ENCODE measurements around the gene CDH26.
"Not testable (repeated sequence)": the region's sequence is repeated elsewhere in the genome, so short reads cannot be mapped to it uniquely, and the experiment has no call there.

CDH26 gene

DNA sequence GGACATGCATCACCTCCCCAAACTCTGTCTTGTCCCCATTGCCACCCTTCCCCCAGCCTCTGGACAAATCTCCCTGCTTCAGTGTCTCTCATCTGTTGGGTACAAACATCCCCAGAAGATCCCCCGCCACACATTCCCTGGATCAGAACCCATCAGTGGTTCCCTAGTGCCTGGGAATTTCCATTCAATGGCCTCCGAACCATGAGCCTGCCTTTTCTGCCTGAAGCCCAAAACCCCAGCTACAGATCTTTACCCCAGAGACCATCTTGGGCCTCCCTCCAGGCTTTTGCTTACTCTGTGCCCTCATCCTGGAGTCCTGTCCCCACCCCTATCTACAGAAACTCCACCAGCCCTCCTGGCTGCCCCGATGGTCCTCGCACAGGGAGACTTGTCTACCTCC, 78.1 kb downstream of the CDH26 start:
- Mint-ChIP-seq H3K27ac (no peak overlapping the region), H3K27me3 (peaks cover 31% of the 10 kb centered on the region), H3K4me1 (no peaks in the 10 kb centered on the region), H3K4me3 (no peak overlapping the region), H3K9me3 (peaks cover 8% of the 10 kb centered on the region), H3K36me3 (peaks cover 7% of the 10 kb centered on the region)
- no peak for ATAC-seq

DNA sequence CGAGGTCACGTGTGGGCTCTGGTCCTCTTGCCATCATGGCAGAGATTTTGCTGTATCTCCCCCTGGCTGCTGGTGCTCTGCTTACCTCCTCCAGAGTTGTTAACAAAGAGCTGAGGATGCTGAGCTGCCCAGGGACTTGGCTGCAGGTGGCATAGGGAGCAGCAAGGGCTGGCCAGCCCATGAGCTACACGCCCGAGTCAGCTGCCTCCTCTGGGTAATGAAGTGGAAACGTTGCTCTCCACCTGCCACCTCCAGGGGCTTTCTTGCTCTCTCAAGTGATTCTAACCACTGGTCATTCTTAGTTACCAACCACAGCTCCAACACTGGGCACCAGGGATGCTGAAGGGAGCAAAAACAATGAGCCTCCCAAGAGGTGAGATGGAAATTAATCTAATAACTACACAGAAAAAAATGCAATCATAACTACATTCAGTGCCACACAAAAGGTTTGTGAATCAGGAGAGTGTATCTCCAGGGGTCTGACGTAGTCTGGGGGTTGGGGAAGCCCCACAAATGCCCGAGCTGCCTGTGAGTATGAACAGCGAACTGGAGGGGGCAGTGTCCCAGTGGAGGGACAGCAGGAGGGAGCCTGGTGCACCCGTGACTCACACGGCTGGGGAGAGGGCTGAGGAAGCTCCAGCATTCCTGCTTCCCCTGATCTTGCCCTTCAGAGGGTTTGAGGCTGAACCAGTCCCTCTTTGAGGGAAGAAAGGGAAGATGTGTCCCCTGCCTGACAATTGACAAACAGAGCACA, 78.7 kb downstream of the CDH26 start:
- Mint-ChIP-seq H3K36me3 (peaks cover 7% of the 10 kb centered on the region), H3K9me3 (peaks cover 8% of the 10 kb centered on the region), H3K4me3 (no peak overlapping the region), H3K27ac (no peak overlapping the region), H3K4me1 (no peaks in the 10 kb centered on the region), H3K27me3 (peaks cover 31% of the 10 kb centered on the region)
- no peak for ATAC-seq

DNA sequence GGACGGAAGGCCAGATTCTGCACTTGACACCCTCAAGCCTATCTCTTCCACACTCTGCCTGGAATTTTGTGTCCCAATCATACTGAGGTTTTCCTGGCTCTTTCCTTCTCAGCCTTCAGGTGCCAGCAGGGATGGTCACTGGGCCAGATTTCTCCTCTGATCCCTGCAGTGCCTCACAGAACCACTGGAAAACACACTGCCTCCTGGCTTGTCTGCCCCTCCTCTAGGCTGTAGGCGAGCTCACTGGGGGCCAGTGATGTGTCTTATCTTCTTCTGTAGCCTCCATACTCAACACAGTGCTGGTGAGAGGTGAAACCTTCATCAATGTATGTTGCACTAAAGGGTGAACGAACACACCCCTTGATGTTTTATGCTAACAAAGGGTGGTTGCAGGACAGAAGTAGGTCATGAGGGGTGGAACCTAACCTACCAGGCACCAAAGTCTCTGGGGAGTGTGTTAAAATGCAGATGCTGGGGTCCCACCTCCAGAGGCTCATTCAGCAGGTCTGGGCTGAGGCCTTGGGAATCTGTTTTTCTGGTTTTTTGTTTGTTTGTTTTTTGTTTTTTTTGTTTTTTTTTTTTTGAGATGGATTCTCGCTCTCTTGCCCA, 80.3 kb downstream of the CDH26 start:
- Mint-ChIP-seq H3K4me3 (no peak overlapping the region), H3K9me3 (peaks cover 8% of the 10 kb centered on the region), H3K27me3 (peaks cover 33% of the 10 kb centered on the region), H3K4me1 (no peaks in the 10 kb centered on the region), H3K36me3 (peaks cover 7% of the 10 kb centered on the region), H3K27ac (no peak overlapping the region)
- ATAC-seq = no peak

DNA sequence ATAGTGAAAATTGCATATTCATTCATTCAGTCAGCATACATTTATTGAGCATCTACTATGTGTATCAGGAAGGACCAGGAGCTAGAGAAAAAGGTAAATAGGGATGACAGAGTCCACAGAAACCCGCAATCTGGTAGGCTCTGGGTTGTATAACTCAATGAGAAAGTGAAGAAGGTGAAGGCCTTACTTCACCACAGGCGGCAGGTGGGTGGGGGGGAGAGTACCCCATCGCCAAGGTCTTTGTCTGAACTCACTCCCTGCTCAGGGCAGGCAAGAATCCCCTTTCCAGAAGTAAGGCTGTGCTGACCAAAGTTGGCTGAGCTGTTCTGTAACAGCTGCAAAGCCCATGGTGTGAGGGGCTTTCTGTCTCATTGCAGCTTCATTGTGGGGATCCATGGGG, 81.3 kb downstream of the CDH26 start:
- H3K27ac Mint-ChIP-seq = no peak overlapping the region
- peaks cover 7% of the 10 kb centered on the region for H3K36me3 Mint-ChIP-seq
- no peak for ATAC-seq
- peaks cover 43% of the 10 kb centered on the region for H3K27me3 Mint-ChIP-seq
- peaks cover 8% of the 10 kb centered on the region for H3K9me3 Mint-ChIP-seq
- H3K4me1 Mint-ChIP-seq = no peaks in the 10 kb centered on the region
- no peak overlapping the region for H3K4me3 Mint-ChIP-seq

DNA sequence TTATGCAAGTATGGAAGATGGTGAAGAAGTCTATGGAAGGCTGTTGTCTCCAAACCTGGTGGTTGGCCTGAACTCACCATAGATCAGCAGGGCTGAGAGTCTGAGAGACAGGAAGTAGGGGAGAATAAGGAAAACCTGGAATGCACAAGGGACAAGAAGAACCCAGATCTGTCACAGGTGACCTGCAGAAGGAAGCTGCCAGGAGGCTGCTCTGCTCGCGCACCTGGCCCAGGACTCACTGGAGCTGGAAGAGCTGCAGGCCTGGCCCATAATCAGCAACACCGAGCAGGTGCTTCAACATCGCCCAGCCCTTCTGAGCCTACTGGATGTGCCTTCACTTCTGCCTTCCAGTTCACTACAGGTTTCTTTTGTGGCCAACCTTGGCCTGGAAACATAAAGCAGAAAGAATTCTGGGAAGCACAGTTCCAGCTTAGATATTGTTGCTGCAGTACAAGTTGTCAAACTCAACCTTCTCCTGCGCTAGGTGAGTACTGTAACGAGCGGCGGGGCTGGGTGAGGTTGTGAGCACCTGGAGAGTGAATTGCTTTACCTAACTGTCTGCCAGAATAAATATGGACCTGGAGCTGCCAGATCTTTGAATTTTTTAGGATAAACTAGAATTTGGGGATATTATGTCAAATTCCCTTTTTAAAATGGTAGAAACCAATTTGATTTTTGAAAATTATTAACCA, 82.4 kb downstream of the CDH26 start:
- Mint-ChIP-seq H3K27ac (no peak overlapping the region), H3K4me3 (no peak overlapping the region), H3K27me3 (peaks cover 48% of the 10 kb centered on the region), H3K36me3 (peaks cover 7% of the 10 kb centered on the region), H3K4me1 (no peaks in the 10 kb centered on the region), H3K9me3 (peaks cover 5% of the 10 kb centered on the region)
- no peak for ATAC-seq

DNA sequence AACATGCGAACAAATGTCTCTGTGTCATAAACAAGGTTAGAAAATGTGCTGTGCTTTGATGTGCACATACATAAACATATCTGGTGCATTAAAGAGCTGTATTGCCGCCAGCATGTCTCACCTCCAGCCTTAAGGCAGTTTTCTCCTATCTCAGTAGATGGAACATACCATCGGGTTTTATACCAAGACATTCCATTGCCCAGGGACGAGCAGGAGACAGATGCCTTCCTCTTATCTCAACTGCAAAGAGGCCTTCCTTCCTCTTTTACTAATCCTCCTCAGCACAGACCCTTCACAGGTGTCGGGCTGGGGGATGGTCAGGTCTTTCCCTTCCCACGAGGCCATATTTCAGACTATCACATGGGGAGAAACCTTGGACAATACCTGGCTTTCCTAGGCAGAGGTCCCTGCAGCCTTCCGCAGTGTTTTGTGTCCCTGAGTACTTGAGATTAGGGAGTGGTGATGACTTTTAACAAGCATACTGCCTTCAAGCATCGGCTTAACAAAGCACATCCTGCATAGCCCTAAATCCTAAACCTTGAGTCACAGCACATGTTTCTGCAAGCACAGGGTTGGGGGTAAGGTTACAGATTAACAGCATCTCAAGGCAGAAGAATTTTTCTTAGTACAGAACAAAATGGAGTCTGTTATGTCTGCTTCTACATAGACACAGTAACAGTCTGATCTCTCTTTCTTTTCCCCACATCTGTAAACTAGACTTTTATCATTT, 83.4 kb downstream of the CDH26 start:
- H3K27me3 Mint-ChIP-seq = peaks cover 48% of the 10 kb centered on the region
- not testable (repeated sequence) for H3K4me1 Mint-ChIP-seq, H3K4me3 Mint-ChIP-seq, ATAC-seq, H3K27ac Mint-ChIP-seq, H3K9me3 Mint-ChIP-seq, H3K36me3 Mint-ChIP-seq

DNA sequence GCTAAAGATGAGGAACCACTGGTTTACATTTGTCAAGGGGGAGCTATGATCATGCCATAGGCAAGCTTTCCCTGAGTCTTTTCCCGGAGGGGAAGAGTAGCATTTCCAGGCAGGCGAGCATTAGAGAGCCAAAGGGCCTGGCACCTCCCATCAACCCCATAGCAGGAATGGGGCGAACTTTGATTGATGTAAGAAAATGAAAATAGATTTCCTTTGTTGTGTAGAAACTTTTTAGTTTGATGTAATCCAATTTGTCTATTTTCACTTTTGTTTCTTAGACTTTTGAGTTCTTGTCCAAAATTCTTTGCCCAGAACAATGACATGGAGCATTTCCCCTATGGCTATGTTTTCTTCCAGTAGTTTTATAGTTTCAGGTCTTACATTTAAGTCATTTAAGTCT, 85.2 kb downstream of the CDH26 start:
- Mint-ChIP-seq H3K27me3 (peaks cover 44% of the 10 kb centered on the region), H3K27ac (no peak overlapping the region), H3K4me3 (no peak overlapping the region), H3K36me3 (no peaks in the 10 kb centered on the region), H3K4me1 (no peaks in the 10 kb centered on the region), H3K9me3 (no peaks in the 10 kb centered on the region)
- ATAC-seq = no peak

DNA sequence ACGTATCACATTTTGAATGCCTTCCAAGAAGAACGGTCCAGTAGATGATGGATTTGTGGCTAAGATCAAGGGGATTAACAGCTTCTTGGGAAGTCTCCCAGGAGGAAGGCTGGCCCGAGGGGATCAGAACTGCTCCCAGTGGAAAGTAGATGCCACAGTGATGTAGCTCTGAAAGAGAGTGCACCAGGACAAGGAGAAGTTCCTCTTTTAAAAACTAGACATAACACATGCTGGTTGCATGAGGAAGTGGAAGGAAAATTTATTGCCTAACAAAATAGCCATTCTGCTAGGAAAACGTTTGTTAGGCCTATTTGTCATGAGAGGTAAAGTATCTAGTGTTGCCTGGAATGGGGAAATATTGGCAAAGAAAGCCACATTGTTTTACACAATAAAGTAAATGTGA, 87.8 kb downstream of the CDH26 start:
- H3K4me1 Mint-ChIP-seq = no peaks in the 10 kb centered on the region
- H3K27me3 Mint-ChIP-seq = peaks cover 19% of the 10 kb centered on the region
- no peak for ATAC-seq
- no peak overlapping the region for H3K27ac Mint-ChIP-seq
- H3K9me3 Mint-ChIP-seq = no peaks in the 10 kb centered on the region
- H3K36me3 Mint-ChIP-seq = no peaks in the 10 kb centered on the region
- no peak overlapping the region for H3K4me3 Mint-ChIP-seq

DNA sequence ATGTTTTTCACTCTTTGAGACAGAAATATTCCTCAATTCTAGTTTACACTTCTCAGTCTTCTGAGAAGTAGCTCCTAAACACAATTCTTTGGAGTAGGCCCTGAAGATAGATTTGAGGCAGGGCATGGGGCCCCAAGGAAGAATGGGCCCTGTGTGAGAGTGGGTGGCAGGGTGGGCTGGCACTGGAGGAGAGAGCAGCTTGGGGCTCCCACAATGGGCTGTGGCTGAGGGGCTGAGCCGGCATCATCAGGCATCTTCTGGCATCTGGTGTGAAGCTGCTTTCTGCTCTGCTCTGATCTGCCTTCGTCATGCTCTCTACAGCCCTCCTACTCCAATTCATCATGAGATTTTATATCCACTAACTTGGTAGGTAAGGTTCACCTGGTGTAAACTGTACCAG, 88.2 kb downstream of the CDH26 start:
- H3K36me3 Mint-ChIP-seq = no peaks in the 10 kb centered on the region
- no peak for ATAC-seq
- no peak overlapping the region for H3K27ac Mint-ChIP-seq
- H3K27me3 Mint-ChIP-seq = peaks cover 16% of the 10 kb centered on the region
- H3K9me3 Mint-ChIP-seq = no peaks in the 10 kb centered on the region
- no peak overlapping the region for H3K4me3 Mint-ChIP-seq
- H3K4me1 Mint-ChIP-seq = no peaks in the 10 kb centered on the region

DNA sequence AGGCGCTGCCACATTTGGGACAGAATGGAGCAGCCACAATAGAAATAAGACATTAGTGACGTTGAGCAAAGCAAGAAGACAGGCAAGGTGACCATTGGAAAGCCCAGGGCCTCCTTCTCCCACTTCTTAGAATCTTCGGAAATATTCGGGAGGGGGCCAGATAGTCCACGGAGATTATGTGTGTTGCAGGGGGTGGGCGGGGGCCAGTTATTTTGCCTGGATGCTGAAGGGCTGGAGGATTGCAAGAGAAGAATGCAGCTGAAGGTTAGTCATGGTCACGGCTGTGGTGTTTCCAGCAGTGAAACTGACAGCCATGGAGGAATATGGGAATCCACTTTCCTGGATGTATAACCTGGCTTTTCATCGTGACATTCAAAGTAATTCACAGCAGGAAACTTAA, 88.6 kb downstream of the CDH26 start:
- no peaks in the 10 kb centered on the region for H3K4me1 Mint-ChIP-seq
- no peak overlapping the region for H3K4me3 Mint-ChIP-seq
- no peak for ATAC-seq
- H3K27ac Mint-ChIP-seq = no peak overlapping the region
- peaks cover 20% of the 10 kb centered on the region for H3K27me3 Mint-ChIP-seq
- H3K36me3 Mint-ChIP-seq = no peaks in the 10 kb centered on the region
- H3K9me3 Mint-ChIP-seq = no peaks in the 10 kb centered on the region

DNA sequence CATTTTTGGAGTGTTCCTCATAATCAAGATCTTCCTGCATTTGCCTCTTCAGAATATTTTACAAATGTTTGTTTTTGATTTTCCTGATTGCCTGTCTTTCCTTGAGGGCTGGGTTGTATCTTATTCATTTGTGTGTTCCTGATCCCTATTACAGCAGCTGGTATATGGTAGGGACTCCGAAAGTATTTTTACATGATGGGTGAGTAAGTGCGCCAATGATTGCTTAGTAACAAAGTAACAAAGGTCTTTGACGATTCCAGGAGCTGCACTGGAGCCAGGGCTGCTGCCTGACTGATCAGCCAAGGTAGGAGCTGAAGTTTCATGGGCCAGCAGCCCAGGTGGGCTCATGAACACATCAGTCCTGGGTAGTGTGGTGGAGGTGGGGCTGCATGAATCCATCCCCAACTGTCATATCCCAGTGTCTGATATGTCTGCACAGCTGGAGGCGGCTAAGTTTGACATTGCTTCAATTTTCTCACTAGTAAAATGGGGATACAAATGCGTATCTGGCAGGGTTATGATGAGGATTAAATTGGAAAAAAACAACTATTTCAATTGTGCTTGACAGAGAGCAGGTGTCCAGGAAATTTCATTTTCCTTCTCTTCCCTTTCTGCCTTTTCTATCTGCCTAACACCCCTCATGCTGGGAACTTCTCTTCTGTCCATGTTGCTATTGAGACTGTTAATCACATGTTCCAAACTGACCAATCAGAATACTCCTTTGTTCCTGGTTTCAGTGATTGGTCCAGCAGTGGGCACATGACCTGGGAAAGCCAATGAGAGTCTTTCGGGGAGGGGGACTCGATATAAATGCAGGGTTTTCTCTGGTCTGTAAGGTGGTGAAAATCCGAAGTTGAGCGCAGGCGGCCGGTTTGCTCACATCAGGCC, 90.7 kb downstream of the CDH26 start:
- no peaks in the 10 kb centered on the region for H3K4me1 Mint-ChIP-seq
- H3K27ac Mint-ChIP-seq = no peak overlapping the region
- peaks cover 31% of the 10 kb centered on the region for H3K27me3 Mint-ChIP-seq
- H3K36me3 Mint-ChIP-seq = no peaks in the 10 kb centered on the region
- no peak overlapping the region for H3K4me3 Mint-ChIP-seq
- no peak for ATAC-seq
- no peaks in the 10 kb centered on the region for H3K9me3 Mint-ChIP-seq

DNA sequence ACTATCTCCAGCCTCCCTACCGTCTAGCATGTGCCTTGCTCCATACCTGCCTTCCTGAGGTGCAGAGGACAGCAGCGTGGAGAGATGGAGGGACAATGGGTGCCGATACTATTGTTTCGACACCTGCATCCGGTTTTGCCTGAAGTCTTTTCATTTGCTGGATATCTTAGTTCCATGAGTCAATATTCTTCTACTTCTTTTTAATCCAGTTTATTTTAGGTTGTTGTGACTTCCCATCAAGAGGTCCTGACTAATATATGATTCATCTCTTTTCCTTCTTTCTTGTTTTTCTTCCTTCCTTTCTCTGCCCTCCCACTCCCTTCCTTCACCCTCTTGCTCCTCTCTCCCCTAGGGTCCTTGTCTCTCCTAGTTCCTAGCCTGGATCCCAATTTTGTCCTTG, 91.4 kb downstream of the CDH26 start:
- peaks cover 28% of the 10 kb centered on the region for H3K27me3 Mint-ChIP-seq
- H3K4me1 Mint-ChIP-seq = no peaks in the 10 kb centered on the region
- no peak overlapping the region for H3K4me3 Mint-ChIP-seq
- ATAC-seq = no peak
- H3K27ac Mint-ChIP-seq = no peak overlapping the region
- no peaks in the 10 kb centered on the region for H3K9me3 Mint-ChIP-seq
- no peaks in the 10 kb centered on the region for H3K36me3 Mint-ChIP-seq

DNA sequence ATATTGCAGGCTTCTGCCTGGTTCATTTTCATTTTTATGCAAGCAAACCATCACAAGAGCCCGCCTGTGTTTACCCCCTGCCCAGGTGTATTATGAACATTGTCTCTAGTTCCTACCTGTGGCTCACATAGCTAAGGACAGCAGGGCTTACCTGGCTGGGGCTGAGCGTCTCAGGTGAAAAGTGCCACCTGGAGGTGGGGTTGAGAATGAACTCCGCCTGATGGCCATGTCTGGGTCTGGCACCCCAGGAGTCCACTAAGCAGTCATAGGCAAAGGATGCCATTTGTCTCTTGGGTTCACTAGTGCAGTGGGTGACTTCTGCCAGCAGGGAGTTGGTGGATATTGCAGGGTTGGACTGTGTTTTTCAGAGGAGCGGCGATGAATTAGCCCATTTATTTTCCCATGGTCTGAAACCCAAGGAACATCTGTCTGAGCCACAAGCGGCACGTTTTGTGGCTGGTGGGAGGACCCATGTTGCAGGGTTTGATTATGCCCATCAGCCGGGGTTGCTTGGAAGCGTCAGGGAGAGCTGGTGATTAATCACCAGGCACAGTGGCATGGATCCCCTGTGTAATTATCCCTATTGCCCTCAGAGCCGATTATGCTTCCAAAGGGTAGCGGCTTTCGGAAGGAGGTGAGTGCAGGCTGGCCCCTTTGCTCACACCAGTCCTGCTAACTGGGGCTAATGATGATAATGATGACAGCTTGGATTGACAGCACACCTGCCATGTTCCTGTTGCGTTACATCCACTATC, 92.1 kb downstream of the CDH26 start:
- Mint-ChIP-seq H3K4me1 (no peaks in the 10 kb centered on the region), H3K9me3 (no peaks in the 10 kb centered on the region), H3K36me3 (no peaks in the 10 kb centered on the region), H3K4me3 (no peak overlapping the region), H3K27ac (no peak overlapping the region), H3K27me3 (peaks cover 31% of the 10 kb centered on the region)
- ATAC-seq = no peak

DNA sequence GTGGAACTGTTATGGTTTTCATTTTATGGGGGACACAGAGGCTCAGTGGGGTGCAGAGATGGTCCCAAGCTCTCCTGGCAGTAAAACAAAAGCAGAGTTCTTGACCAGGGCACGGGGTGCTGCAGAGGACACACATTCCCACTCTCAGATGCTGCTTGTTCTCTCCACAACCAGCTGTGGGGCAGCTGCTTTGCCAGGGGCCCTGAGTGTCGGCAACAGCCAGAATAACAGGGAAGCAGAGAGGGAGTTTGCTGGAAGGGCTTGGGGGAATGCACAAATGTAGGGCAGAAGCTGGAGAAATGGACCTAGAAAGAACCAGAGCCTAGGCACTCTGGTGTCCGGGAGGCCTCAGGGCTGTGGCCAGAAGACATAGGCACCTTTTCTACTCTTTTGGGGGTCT, 93.7 kb downstream of the CDH26 start:
- H3K4me1 Mint-ChIP-seq = no peaks in the 10 kb centered on the region
- no peaks in the 10 kb centered on the region for H3K9me3 Mint-ChIP-seq
- H3K36me3 Mint-ChIP-seq = no peaks in the 10 kb centered on the region
- no peak overlapping the region for H3K27ac Mint-ChIP-seq
- no peak for ATAC-seq
- H3K27me3 Mint-ChIP-seq = peaks cover 36% of the 10 kb centered on the region
- no peak overlapping the region for H3K4me3 Mint-ChIP-seq

Data from stimulated activated memory B cell treated with anti-CD40 and anti-IgM and Interleukin-4, amounts not matched to agents 10 μg/mL and 1 μg/mL and 100 μg/mL, for 72 hours (primary cell).